OCI-LY7 (cell line): ENCODE measurements around the gene WEE1. TPM values are rescaled to one million over a fixed set of nuclear protein-coding genes. Genes with fewer than 3 reads are reported as not detected.

Experiments used
- BruUV-seq: library from RNA; stranded (reverse); fragments of 400-500 nt; replicated peaks from 2 replicates; lab custom pipeline; 2021; lab: Mats Ljungman, UMichigan
- CTCF ChIA-PET: fragments of 300-600 bp; sonication (Branson Sonifier 250); formaldehyde crosslinking; loops from one replicate; lab custom pipeline; 2022; ENCODE audit warnings: antibody characterized with exemption; ENCODE audit not compliant: unreplicated experiment; lab: Charles Lee
- POLR2A ChIA-PET: fragments of 300-600 bp; sonication (Branson Sonifier 250); formaldehyde crosslinking; loops from one replicate; lab custom pipeline; 2022; ENCODE audit warnings: antibody characterized with exemption; lab: Charles Lee
- DNase-seq: peaks from one replicate; pipeline ENCODE4 v3.0.0-alpha.2; 2015; ENCODE audit warnings: low spot score
- H2AFZ ChIP-seq: fragments of 200-600 bp; sonication (generic), shearing (Covaris generic); 2 replicates; pipeline ENCODE4 v1.6.1; 2014; ENCODE audit warnings: mild to moderate bottlenecking, antibody characterized with exemption, low read length, moderate library complexity
- H3K27ac ChIP-seq: fragments of 200-600 bp; sonication (generic); 2 replicates; pipeline ENCODE4 v1.5.1; 2014; ENCODE audit warnings: mixed run types, low read depth, mild to moderate bottlenecking, moderate library complexity, low read length, inconsistent platforms; ENCODE audit not compliant: poor library complexity, severe bottlenecking
- H3K36me3 ChIP-seq: fragments of 200-600 bp; sonication (generic); 2 replicates; pipeline ENCODE4 v1.6.1; 2014; ENCODE audit warnings: mild to moderate bottlenecking, antibody characterized with exemption, low read length, moderate library complexity, mixed read lengths; ENCODE audit not compliant: insufficient read depth
- H3K4me1 ChIP-seq: fragments of 200-600 bp; sonication (generic); 2 replicates; pipeline ENCODE4 v1.5.1; 2014; ENCODE audit warnings: mild to moderate bottlenecking, low read length; ENCODE audit not compliant: insufficient read depth, poor library complexity, severe bottlenecking
- H3K4me2 ChIP-seq: fragments of 200-600 bp; sonication (generic); 2 replicates; pipeline ENCODE4 v1.6.1; 2014; ENCODE audit warnings: mild to moderate bottlenecking, low read length
- H3K4me3 ChIP-seq: fragments of 200-600 bp; sonication (generic); 2 replicates; pipeline ENCODE4 v1.5.1; 2014; ENCODE audit warnings: mild to moderate bottlenecking, low read depth, low read length; ENCODE audit not compliant: poor library complexity, severe bottlenecking
- H3K79me2 ChIP-seq: fragments of 200-600 bp; sonication (generic); 2 replicates; pipeline ENCODE4 v1.6.1; 2016; ENCODE audit warnings: low read depth, mild to moderate bottlenecking, low read length, moderate library complexity, mixed read lengths; ENCODE audit not compliant: insufficient read depth
- H3K9me2 ChIP-seq: fragments of 200-600 bp; sonication (generic); 2 replicates; pipeline ENCODE4 v1.6.1; 2016; ENCODE audit warnings: mild to moderate bottlenecking, low read length, mixed read lengths; ENCODE audit not compliant: insufficient read depth
- H3K9me3 ChIP-seq: fragments of 200-600 bp; sonication (generic); 2 replicates; pipeline ENCODE4 v1.6.1; 2014; ENCODE audit warnings: mild to moderate bottlenecking, mixed run types, low read length, mixed read lengths
- H4K20me1 ChIP-seq: fragments of 200-600 bp; sonication (generic); 2 replicates; pipeline ENCODE4 v1.6.1; 2014; ENCODE audit warnings: mild to moderate bottlenecking, antibody characterized with exemption, low read length, moderate library complexity, mixed read lengths; ENCODE audit not compliant: insufficient read depth
- CTCF ChIP-seq: fragments of 200-600 bp; sonication (generic); conservative IDR thresholded peaks from 2 replicates; pipeline ENCODE4 v1.5.1; 2014; ENCODE audit warnings: mild to moderate bottlenecking, antibody characterized with exemption, low read length, moderate library complexity, mixed read lengths
- EZH2phosphoT487 ChIP-seq: fragments of 200-600 bp; sonication (generic); IDR thresholded peaks from 2 replicates; pipeline ENCODE4 v1.6.1; 2018; ENCODE audit warnings: low read depth, borderline replicate concordance, mild to moderate bottlenecking, mixed run types, antibody characterized with exemption, low read length, moderate library complexity, mixed read lengths
- intact Hi-C: fragments of 100-400 bp; cut with micrococcal nuclease; formaldehyde crosslinking; loops from one replicate; pipeline ENCODE4 v1.10.0; 2022; ENCODE audit not compliant: unreplicated experiment
- total RNA-seq, 2 experiments: library from RNA; depleted of rRNA in 1 of 2; stranded (reverse); fragments of >200 nt in 1 of 2; shearing (Covaris generic) in 1 of 2; gene quantifications; 2 replicates each; pipeline ENCODE4 v1.2.3, GENCODE V29; 2014 to 2022

The WEE1 gene
- total RNA-seq, 2 experiments from 2014 or later, result 147 to 216 TPM

- no TSS peak for BruUV-seq
- H3K4me1 ChIP-seq, result peaks cover 2% of the 10 kb centered on the region
- peaks cover 8% of the 10 kb centered on the region; the same call in 1 of the 2 replicates for H3K9me3 ChIP-seq
- no peak overlapping the region for H3K4me2 ChIP-seq
- no peaks in the 10 kb centered on the region; the same call in 1 of the 2 replicates for H3K36me3 ChIP-seq
- no peak overlapping the region for H3K27ac ChIP-seq
- intact Hi-C loops, result no loop called here
- ChIA-PET POLR2A (interaction anchor here (1.1 kb wide), 1 partner anchor 32 kb away, joined by 4 read pairs; no protein-coding TSS in a partner anchor), CTCF (no interaction called here)
- H3K4me3 ChIP-seq, result no peak overlapping the region
- H3K9me2 ChIP-seq, result no peaks in the 10 kb centered on the region
- no peak for DNase-seq
- H3K79me2 ChIP-seq, result no peaks in the 10 kb centered on the region
- H4K20me1 ChIP-seq, result no peaks in the 10 kb centered on the region
- TF ChIP-seq EZH2phosphoT487 (no peak), CTCF (no peak)
- H2AFZ ChIP-seq, result no peak overlapping the region
Observed at GRCh38 chr11:9563196-9563730, 10.2 kb upstream of the WEE1 start.

- TF ChIP-seq EZH2phosphoT487, result no peak
- TF ChIP-seq CTCF, result no peak
- no TSS peak for BruUV-seq
- intact Hi-C loops, result no loop called here
- Histone ChIP-seq H3K36me3 (no peaks in the 10 kb centered on the region; the same call in 1 of the 2 replicates), H3K4me1 (peaks cover 30% of the 10 kb centered on the region), H4K20me1 (no peaks in the 10 kb centered on the region), H3K9me3 (peaks cover 7% of the 10 kb centered on the region; the same call in 1 of the 2 replicates), H3K4me3 (no peak overlapping the region), H3K79me2 (no peaks in the 10 kb centered on the region), H2AFZ (peak overlapping the region; percentile 22; the same call in 1 of the 2 replicates), H3K9me2 (no peaks in the 10 kb centered on the region), H3K27ac (no peak overlapping the region), H3K4me2 (no peak overlapping the region)
- ChIA-PET CTCF (interaction anchor here (0.9 to 1.0 kb wide), 2 partner anchors 31 to 47 kb away, joined by 3 read pairs; no protein-coding TSS in a partner anchor), POLR2A (interaction anchor here (0.6 to 15.1 kb wide), 3 partner anchors 12 to 38 kb away, joined by 4 to 509 read pairs (median 4); no protein-coding TSS in a partner anchor)
- no peak for DNase-seq
Observed at GRCh38 chr11:9565822-9566560, 7.5 kb upstream of the WEE1 start.
